Measurements from ENCODE around the gene DPH7. TPM values are rescaled to one million over a fixed set of nuclear protein-coding genes. Genes with fewer than 3 reads are reported as not detected.
"Not testable (repeated sequence)": the region's sequence is repeated elsewhere in the genome, so short reads cannot be mapped to it uniquely, and the experiment has no call there.

DPH7 gene
- polyA plus RNA-seq, 2 donors, result 20.5 to 36.0 TPM

DNA sequence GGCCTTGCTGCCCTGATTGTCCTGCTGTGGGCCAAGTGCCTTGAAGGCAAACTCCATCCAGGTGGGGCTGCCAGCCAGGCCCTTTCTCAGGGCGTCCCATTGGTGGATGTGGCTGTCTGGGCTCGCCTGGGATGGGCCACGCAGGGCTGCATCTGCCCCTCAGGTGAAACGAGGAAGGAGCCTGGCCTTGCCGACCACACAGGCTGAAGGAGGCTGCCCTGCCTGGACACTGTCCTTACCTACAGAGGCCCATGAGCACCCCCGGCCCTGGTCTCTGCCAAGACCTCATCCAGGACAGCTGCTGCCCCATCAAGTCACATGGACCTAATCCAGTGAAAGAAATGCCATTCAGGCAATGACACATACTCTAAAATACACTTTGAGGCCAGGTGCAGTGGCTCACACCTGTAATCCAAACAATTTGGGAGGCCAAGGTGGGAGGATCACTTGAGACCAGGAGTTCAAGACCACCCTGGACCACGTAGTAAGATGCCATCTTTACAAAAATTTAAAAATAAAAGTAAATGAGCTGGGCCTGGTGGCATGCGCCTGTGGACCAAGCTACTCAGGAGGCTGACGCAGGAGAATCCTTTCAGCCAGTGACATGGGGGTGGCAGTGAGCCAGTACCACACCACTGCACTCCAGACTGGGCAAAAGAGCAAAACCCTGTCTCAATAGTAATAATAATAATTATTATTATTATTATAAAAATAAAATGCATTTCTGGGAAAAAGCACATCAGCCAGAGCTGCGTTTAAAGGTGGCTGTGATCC lies 62.4 kb downstream of the DPH7 start:
- H3K36me3 ChIP-seq (ENCODE audit: control insufficient read depth in 2 of 2, insufficient read depth in 2 of 2, low read length in 1 of 2), result peaks cover 0 to 2% of the 10 kb centered on the region in 2 donors
- H3K27me3 ChIP-seq (ENCODE audit: control insufficient read depth in 1 of 2, insufficient read depth in 2 of 2, low read length in 2 of 2), result no peaks in the 10 kb centered on the region
- no peak overlapping the region for H3K27ac ChIP-seq (ENCODE audit: low read depth in 2 of 2, low read length in 1 of 2)
- no peak overlapping the region for H3K4me3 ChIP-seq (ENCODE audit: low read depth in 1 of 2, low read length in 2 of 2)
- no peaks in the 10 kb centered on the region for H3K9me3 ChIP-seq (ENCODE audit: control insufficient read depth in 2 of 2, insufficient read depth in 1 of 2, low read depth in 1 of 2, low read length in 1 of 2)
- 73 to 74% methylated on average over 10 of the region's 10 CpGs for WGBS, 2 donors
- H3K4me1 ChIP-seq (ENCODE audit: control insufficient read depth in 2 of 2, insufficient read depth in 2 of 2, low read length in 1 of 2), result no peaks in the 10 kb centered on the region

DNA sequence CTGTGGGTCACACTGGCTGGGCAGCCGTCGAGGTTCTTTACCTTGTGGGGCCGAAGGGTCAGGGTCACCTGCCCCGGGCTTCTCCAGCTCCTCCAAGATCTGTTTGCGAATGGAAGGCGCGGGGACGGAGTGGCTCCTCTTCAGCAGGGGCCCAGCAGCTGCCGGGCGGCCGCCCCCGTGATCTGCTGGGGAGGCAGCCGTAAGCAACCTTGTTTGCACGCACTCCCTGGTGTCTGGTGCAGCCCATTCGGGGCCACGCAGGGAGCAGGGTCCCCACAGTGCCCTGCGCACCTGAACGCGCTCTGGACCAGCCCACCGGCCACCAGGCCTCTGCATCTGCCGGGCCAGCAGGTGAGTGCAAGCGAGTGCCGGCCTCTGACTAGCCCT lies 63.4 kb downstream of the DPH7 start:
- Histone ChIP-seq H3K4me3 (ENCODE audit: low read depth in 1 of 2, low read length in 2 of 2) (no peak overlapping the region), H3K4me1 (ENCODE audit: control insufficient read depth in 2 of 2, insufficient read depth in 2 of 2, low read length in 1 of 2) (no peaks in the 10 kb centered on the region), H3K9me3 (ENCODE audit: control insufficient read depth in 2 of 2, insufficient read depth in 1 of 2, low read depth in 1 of 2, low read length in 1 of 2) (no peaks in the 10 kb centered on the region), H3K27me3 (ENCODE audit: control insufficient read depth in 1 of 2, insufficient read depth in 2 of 2, low read length in 2 of 2) (no peaks in the 10 kb centered on the region), H3K36me3 (ENCODE audit: control insufficient read depth in 2 of 2, insufficient read depth in 2 of 2, low read length in 1 of 2) (peaks cover 0 to 2% of the 10 kb centered on the region in 2 donors), H3K27ac (ENCODE audit: low read depth in 2 of 2, low read length in 1 of 2) (no peak overlapping the region)
- 85 to 90% methylated on average over 23 of the region's 23 CpGs for WGBS, 2 donors

DNA sequence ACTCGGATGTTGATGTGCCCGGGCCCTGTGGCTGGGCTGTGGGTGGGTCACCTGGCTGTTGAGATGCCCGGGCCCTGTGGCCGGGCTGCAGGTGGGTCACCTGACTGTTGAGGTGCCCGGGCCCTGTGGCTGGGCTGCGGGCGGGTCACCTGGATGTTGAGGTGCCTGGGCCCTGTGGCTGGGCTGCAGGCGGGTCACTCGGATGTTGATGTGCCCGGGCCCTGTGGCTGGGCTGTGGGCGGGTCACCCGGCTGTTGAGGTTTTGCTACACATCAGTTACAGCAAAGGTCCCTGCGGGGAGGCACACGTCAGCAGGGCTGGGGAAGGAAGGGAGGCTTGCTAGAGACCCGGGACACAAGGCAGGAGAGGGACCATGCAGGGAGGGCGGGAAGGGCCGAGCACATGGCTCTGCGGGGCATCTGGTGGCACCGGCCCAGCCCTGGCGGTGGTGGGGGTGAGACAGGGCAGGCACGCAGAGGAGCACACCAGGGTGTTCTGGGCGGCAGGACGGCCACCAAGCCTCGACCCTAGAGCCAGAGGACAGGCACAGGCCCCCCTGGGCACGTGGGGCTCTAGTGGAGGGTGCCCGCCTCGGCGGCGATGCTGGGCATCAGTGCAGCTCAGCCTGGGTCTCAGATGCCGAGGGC lies 63.9 kb downstream of the DPH7 start:
- no peak overlapping the region for H3K4me3 ChIP-seq (ENCODE audit: low read depth in 1 of 2, low read length in 2 of 2)
- H3K36me3 ChIP-seq (ENCODE audit: control insufficient read depth in 2 of 2, insufficient read depth in 2 of 2, low read length in 1 of 2), result peaks cover 0 to 2% of the 10 kb centered on the region in 2 donors
- 90 to 92% methylated on average over 20 to 30 of the region's 30 CpGs for WGBS, 2 donors
- no peak overlapping the region for H3K27ac ChIP-seq (ENCODE audit: low read depth in 2 of 2, low read length in 1 of 2)
- H3K27me3 ChIP-seq (ENCODE audit: control insufficient read depth in 1 of 2, insufficient read depth in 2 of 2, low read length in 2 of 2), result no peaks in the 10 kb centered on the region
- H3K4me1 ChIP-seq (ENCODE audit: control insufficient read depth in 2 of 2, insufficient read depth in 2 of 2, low read length in 1 of 2), result no peaks in the 10 kb centered on the region
- H3K9me3 ChIP-seq (ENCODE audit: control insufficient read depth in 2 of 2, insufficient read depth in 1 of 2, low read depth in 1 of 2, low read length in 1 of 2), result no peaks in the 10 kb centered on the region

DNA sequence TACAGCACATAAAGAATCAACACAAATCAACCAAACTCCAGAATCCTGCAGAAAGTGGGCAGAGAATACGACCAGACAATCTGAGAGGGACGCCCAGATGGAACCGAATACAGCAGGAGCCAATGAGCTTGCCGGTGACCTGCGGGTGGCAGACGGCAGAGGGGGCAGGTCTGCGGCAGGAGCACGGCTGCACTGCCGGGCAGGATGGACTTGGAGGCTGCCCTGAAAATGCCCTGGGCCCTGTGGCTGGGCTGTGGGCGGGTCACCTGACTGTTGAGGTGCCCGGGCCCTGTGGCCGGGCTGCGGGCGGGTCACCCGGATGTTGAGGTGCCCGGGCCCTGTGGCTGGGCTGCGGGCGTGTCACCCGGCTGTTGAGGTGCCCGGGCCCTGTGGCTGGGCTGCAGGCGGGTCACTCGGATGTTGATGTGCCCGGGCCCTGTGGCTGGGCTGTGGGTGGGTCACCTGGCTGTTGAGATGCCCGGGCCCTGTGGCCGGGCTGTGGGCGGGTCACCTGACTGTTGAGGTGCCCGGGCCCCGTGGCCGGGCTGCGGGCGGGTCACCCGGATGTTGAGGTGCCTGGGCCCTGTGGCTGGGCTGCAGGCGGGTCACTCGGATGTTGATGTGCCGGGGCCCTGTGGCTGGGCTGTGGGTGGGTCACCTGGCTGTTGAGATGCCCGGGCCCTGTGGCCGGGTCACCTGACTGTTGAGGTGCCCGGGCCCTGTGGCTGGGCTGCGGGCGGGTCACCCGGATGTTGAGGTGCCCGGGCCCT lies 64.7 kb downstream of the DPH7 start:
- not testable (repeated sequence) for H3K27ac ChIP-seq (ENCODE audit: low read depth in 2 of 2, low read length in 1 of 2); H3K27me3 ChIP-seq (ENCODE audit: control insufficient read depth in 1 of 2, insufficient read depth in 2 of 2, low read length in 2 of 2); H3K4me3 ChIP-seq (ENCODE audit: low read depth in 1 of 2, low read length in 2 of 2); H3K9me3 ChIP-seq (ENCODE audit: control insufficient read depth in 2 of 2, insufficient read depth in 1 of 2, low read depth in 1 of 2, low read length in 1 of 2); H3K4me1 ChIP-seq (ENCODE audit: control insufficient read depth in 2 of 2, insufficient read depth in 2 of 2, low read length in 1 of 2); H3K36me3 ChIP-seq (ENCODE audit: control insufficient read depth in 2 of 2, insufficient read depth in 2 of 2, low read length in 1 of 2)
- 80 to 84% methylated on average over 32 to 42 of the region's 42 CpGs for WGBS, 2 donors

DNA sequence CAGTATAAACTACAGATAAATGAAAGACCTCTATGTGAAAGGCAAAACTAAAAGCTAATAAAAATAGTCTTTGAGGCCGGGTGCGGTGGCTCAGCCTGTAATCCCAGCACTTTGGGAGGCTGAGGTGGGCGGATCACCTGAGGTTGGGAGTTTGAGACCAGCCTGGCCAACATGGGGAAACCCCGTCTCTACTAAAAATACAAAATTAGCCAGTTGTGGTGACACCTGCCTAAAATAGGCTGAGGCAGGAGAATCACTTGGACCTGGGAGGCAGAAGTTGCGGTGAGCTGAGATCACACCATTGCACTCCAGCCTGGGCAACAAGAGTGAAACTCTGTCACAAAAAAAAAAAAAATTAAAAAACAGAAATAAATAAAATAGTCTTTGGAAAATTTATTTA lies 65.6 kb downstream of the DPH7 start:
- not testable (repeated sequence) for H3K27ac ChIP-seq (ENCODE audit: low read depth in 2 of 2, low read length in 1 of 2); H3K4me1 ChIP-seq (ENCODE audit: control insufficient read depth in 2 of 2, insufficient read depth in 2 of 2, low read length in 1 of 2)
- 77 to 85% methylated on average over 5 of the region's 5 CpGs for WGBS, 2 donors

DNA sequence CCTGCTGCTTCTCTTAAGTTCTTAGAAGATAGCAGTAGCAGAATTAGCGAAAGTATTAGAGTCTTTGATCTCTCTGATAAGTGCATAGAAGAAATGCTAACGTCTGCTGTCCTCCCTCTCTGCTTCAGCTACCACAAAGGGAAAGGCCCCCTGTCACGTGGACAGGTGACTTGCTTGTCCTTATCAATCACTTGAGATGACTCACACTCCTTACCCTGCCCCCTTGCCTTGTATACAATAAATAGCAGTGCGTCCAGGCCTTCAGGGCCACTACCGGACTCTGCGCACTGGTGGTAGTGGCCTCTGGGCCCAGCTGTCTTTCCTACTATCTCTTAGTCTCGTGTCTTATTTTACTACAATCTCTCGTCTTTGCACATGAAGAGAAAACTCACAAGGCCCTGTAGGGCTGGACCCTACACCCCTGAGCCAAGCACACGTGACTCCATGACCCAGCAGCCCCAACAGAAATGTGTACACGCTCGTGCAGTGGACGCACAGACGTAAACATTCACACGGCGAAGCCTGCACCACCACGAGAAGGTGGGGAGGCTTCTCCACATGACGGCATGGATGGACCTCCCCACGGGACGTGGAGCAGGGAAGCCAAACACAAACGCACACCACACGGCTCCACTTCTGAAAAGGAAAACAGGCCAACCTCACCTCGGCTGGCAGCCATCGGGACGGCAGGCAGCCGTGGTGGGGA lies 66.8 kb downstream of the DPH7 start:
- Histone ChIP-seq H3K27me3 (ENCODE audit: control insufficient read depth in 1 of 2, insufficient read depth in 2 of 2, low read length in 2 of 2) (no peaks in the 10 kb centered on the region), H3K27ac (ENCODE audit: low read depth in 2 of 2, low read length in 1 of 2) (no peak overlapping the region), H3K4me3 (ENCODE audit: low read depth in 1 of 2, low read length in 2 of 2) (no peak overlapping the region), H3K4me1 (ENCODE audit: control insufficient read depth in 2 of 2, insufficient read depth in 2 of 2, low read length in 1 of 2) (no peaks in the 10 kb centered on the region), H3K36me3 (ENCODE audit: control insufficient read depth in 2 of 2, insufficient read depth in 2 of 2, low read length in 1 of 2) (no peaks in the 10 kb centered on the region), H3K9me3 (ENCODE audit: control insufficient read depth in 2 of 2, insufficient read depth in 1 of 2, low read depth in 1 of 2, low read length in 1 of 2) (no peaks in the 10 kb centered on the region)
- WGBS, 2 donors, result 82 to 87% methylated on average over 25 of the region's 25 CpGs

More for the DNA sequence above, 65.6 kb downstream of the DPH7 start:
- H3K4me3 ChIP-seq (ENCODE audit: low read depth in 1 of 2, low read length in 2 of 2); H3K9me3 ChIP-seq (ENCODE audit: control insufficient read depth in 2 of 2, insufficient read depth in 1 of 2, low read depth in 1 of 2, low read length in 1 of 2); H3K36me3 ChIP-seq (ENCODE audit: control insufficient read depth in 2 of 2, insufficient read depth in 2 of 2, low read length in 1 of 2); H3K27me3 ChIP-seq (ENCODE audit: control insufficient read depth in 1 of 2, insufficient read depth in 2 of 2, low read length in 2 of 2): not testable (repeated sequence)

DNA sequence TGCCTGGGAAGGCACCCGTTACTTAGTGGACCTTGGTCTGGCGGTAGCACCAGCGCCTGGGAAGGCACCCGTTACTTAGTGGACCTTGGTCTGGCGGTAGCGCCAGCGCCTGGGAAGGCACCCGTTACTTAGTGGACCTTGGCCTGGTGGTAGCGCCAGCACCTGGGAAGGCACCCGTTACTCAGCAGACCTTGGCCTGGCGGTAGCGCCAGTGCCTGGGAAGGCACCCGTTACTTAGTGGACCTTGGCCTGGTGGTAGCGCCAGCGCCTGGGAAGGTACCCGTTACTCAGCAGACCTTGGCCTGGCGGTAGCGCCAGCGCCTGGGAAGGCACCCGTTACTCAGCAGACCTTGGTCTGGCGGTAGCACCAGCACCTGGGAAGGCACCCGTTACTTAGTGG lies 67.6 kb downstream of the DPH7 start:
- WGBS, 2 donors, result 91 to 95% methylated on average over 22 of the region's 22 CpGs
- H3K27ac ChIP-seq (ENCODE audit: low read depth in 2 of 2, low read length in 1 of 2); H3K4me1 ChIP-seq (ENCODE audit: control insufficient read depth in 2 of 2, insufficient read depth in 2 of 2, low read length in 1 of 2); H3K36me3 ChIP-seq (ENCODE audit: control insufficient read depth in 2 of 2, insufficient read depth in 2 of 2, low read length in 1 of 2); H3K27me3 ChIP-seq (ENCODE audit: control insufficient read depth in 1 of 2, insufficient read depth in 2 of 2, low read length in 2 of 2); H3K4me3 ChIP-seq (ENCODE audit: low read depth in 1 of 2, low read length in 2 of 2); H3K9me3 ChIP-seq (ENCODE audit: control insufficient read depth in 2 of 2, insufficient read depth in 1 of 2, low read depth in 1 of 2, low read length in 1 of 2): not testable (repeated sequence)

DNA sequence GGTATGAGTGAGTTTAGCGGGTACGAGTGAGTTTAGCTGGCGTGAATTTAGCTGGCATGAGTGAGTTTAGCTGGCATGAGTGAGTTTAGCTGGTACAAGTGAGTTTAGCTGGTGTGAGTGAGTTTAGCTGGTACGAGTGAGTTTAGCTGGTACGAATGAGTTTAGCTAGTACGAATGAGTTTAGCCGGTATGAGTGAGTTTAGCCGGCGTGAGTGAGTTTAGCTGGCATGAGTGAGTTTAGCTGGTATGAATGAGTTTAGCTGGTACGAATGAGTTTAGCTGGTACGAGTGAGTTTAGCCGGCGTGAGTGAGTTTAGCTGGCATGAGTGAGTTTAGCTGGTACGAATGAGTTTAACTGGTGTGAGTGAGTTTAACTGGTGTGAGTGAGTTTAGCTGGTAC lies 69.5 kb downstream of the DPH7 start:
- peaks cover 0 to 5% of the 10 kb centered on the region in 2 donors for H3K4me1 ChIP-seq (ENCODE audit: control insufficient read depth in 2 of 2, insufficient read depth in 2 of 2, low read length in 1 of 2)
- WGBS, 2 donors, result 86 to 92% methylated on average over 14 of the region's 14 CpGs
- H3K9me3 ChIP-seq (ENCODE audit: control insufficient read depth in 2 of 2, insufficient read depth in 1 of 2, low read depth in 1 of 2, low read length in 1 of 2), result no peaks in the 10 kb centered on the region
- no peak overlapping the region for H3K27ac ChIP-seq (ENCODE audit: low read depth in 2 of 2, low read length in 1 of 2)
- H3K4me3 ChIP-seq (ENCODE audit: low read depth in 1 of 2, low read length in 2 of 2), result no peak overlapping the region
- no peaks in the 10 kb centered on the region for H3K36me3 ChIP-seq (ENCODE audit: control insufficient read depth in 2 of 2, insufficient read depth in 2 of 2, low read length in 1 of 2)
- H3K27me3 ChIP-seq (ENCODE audit: control insufficient read depth in 1 of 2, insufficient read depth in 2 of 2, low read length in 2 of 2), result no peaks in the 10 kb centered on the region

DNA sequence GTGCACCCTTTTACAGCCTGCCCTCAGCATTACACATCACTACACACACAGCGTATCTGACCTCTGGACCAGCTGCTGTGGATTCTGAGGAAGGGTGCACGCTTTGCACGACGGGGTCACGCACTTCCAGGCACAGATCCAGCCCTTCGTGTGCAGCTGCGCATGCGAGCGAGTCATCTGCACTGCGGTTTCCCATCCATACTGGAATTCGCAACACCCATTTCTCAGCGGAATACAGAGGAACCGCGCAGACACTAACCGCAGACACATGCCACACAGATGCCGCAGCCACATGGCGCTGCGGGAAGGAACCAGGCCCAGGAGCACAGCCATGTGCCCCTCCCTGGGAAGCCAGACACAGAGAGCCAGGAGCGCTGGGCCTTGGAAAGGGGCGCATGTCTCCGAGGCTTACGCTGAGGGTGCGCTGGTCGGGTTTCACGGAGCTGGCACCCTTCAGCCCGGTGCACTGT lies 72.0 kb downstream of the DPH7 start:
- H3K27ac ChIP-seq (ENCODE audit: low read depth in 2 of 2, low read length in 1 of 2), result no peak overlapping the region
- no peaks in the 10 kb centered on the region for H3K27me3 ChIP-seq (ENCODE audit: control insufficient read depth in 1 of 2, insufficient read depth in 2 of 2, low read length in 2 of 2)
- H3K9me3 ChIP-seq (ENCODE audit: control insufficient read depth in 2 of 2, insufficient read depth in 1 of 2, low read depth in 1 of 2, low read length in 1 of 2), result no peaks in the 10 kb centered on the region
- WGBS, 2 donors, result 79 to 85% methylated on average over 26 of the region's 26 CpGs
- no peaks in the 10 kb centered on the region for H3K36me3 ChIP-seq (ENCODE audit: control insufficient read depth in 2 of 2, insufficient read depth in 2 of 2, low read length in 1 of 2)
- H3K4me3 ChIP-seq (ENCODE audit: low read depth in 1 of 2, low read length in 2 of 2), result no peak overlapping the region
- H3K4me1 ChIP-seq (ENCODE audit: control insufficient read depth in 2 of 2, insufficient read depth in 2 of 2, low read length in 1 of 2), result peaks cover 0 to 5% of the 10 kb centered on the region in 2 donors

Data from esophagus (tissue), 2 donors.